ENCODE measurements around the gene H2BK1.

H2BK1 gene

DNA sequence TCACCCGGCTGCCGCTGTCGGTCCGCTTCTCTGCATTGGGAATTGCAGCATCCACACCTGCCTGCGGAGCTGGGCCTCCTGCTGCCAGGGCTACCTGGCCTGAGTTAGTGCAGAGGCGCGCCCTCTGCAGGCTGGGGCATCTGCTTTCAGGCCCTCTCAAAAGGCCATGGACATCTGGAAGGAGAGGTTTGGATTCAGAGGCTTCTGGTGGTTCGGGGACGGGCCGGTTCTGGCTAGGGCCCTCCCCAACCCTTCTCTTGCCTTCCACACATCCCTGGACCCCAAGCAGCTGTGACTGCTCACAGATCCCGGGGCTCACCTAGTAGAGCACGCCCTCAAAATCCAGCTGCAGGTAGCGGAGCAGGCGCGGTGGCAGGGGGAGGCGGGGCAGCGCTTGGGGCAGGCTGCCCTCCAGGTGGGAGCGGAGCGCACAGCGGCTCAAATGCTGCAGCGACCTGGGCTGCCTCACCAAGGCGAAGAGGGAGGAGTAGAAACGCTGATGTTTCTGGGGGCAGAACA lies 34.4 kb downstream of the H2BK1 start:
- no peak for TF ChIP-seq TAF1 (IDR thresholded peaks at IDR 0.05; ENCODE audit: low read depth, low read length)
- no peak for TF ChIP-seq POU2F2 (IDR thresholded peaks at IDR 0.05; ENCODE audit: low read depth, low read length)
- FAIRE-seq: no peak
- DNase-seq (ENCODE audit: insufficient read length, low spot score): no peak

DNA sequence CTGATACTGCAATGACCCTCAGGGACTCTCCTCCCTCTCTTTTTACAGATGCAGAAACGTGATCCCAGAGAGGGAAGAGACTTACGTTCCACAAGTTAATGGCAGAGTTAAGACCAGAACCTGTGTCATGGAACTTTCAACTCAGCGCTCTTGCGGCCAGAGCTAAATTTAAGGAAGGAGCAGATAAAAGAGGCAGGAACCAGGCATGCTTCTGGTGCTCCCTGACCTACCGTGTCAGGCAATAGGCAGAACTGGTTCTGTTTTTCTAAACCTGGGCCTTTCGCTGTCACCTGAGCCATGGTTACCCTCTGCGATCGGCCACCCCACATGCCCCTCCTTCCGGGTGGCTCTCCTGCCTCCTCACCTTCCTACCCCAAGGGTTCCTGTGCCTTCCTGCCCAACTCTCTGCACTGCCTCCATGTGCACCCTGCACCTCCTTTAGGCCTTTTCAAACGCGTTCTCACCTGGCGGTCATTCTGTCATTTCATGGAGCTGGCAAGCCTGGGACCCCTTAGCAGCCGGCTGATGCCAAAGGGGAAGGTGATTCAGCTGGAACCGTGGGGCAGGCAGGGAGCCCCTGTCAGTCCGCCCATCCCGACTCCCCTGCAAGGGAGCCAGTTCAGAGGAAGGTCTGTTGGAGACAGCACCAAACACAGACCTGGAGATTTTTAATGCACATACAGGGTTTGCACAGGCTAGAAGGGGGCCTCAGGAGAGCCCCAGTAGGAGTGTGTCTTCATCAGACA lies 35.1 kb downstream of the H2BK1 start:
- TF ChIP-seq SPI1 (IDR thresholded peaks at IDR 0.05; ENCODE audit: low read depth, low read length): no peak
- no peak for TF ChIP-seq POLR2AphosphoS5 (IDR thresholded peaks at IDR 0.05; ENCODE audit: low read depth, low read length)
- TF ChIP-seq POLR2A (IDR thresholded peaks at IDR 0.05; ENCODE audit: low read depth, low read length): no peak
- FAIRE-seq (no peak), DNase-seq (ENCODE audit: insufficient read length, low spot score) (no peak)

DNA sequence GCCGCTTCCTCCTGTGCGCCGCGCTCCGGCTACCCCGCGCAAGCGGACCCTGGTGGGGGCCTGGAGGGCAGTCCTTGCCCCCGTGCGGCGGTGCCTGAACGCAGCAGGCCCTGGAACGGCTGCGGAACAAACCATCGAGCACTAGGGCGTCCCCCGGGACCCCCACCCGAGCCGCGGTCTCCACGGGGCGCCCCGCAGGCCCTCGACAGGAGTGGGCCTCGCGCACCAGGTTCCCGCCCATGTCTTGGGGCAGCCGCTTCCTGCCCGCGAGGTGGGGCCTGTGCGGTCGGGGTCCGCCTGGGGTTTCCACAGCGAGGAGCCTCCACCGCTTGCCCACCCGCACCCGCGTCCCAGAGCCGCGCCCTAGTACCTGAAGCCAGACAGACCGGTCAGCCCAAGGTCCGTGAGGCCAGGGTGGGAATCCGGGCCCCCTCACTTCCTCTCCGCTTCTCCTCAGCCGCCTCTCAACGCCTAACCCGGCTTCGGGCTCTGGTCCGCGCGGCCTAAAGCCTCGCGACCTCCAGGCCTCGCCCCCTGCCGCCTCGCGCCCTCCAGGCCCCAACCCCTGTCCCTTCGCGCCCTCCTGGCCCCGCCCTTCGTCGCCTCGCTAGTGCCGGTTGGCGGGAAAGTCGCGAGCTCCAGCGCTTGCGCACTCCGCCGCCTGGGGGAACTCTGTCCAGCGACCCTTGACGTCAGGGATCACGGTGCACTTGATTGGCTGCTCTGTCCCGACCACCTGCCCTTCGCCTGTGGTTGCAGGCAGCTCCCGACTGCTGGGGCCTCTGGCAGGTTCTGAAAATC lies 35.8 kb downstream of the H2BK1 start:
- TF ChIP-seq SPI1 (IDR thresholded peaks at IDR 0.05; ENCODE audit: low read depth, low read length) (no peak), TAF1 (IDR thresholded peaks at IDR 0.05; ENCODE audit: low read depth, low read length) (no peak), POLR2AphosphoS5 (IDR thresholded peaks at IDR 0.05; ENCODE audit: low read depth, low read length) (no peak), PAX5 (IDR thresholded peaks at IDR 0.05; ENCODE audit: insufficient read depth, low read length, severe bottlenecking) (no peak), POLR2A (IDR thresholded peaks at IDR 0.05; ENCODE audit: low read depth, low read length) (no peak), POU2F2 (IDR thresholded peaks at IDR 0.05; ENCODE audit: low read depth, low read length) (no peak)
- no peak for DNase-seq (ENCODE audit: insufficient read length, low spot score)
- no peak for FAIRE-seq

DNA sequence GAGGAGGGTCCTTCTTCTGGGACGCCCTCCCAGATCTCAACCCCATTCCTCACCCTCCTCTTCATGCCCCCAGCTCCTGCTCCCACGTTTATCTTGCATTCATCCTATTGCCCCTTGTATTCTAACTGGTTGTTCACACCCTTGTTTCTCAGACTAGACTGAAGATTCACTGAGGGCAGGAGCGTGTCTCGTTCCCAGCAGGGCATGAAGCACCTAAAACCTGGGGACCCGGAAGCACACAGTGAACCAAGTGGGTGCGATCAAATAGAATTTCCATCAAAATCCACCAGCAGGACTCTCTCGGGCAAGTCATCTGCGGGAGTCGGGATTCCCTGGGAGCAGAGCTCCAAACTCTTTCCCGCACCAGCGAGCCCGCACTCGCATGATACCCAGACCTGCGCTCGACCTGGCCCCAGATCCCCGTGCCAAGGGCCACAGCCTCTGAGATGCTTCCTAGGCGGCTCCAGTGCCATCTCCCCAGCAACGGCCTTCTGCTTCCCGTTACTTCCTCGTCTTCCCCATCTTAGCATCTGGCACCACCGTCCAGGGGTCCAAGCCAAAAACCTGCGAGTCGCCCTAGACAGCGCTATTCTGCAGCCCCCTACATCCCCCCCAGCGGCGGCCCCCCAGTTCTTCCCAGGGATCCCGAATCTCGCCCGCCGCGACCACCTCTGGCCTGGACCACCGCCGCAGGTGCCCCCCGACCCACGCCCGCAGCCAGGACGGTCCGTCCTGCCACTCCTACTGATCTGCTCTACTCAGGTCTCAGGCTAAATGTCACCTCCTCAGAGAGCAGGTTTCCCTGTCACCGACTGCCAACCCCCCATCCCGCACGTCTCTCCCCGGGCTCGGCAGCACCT lies 36.7 kb downstream of the H2BK1 start:
- FAIRE-seq: no peak
- TF ChIP-seq TAF1 (IDR thresholded peaks at IDR 0.05; ENCODE audit: low read depth, low read length): no peak
- TF ChIP-seq POLR2AphosphoS5 (IDR thresholded peaks at IDR 0.05; ENCODE audit: low read depth, low read length): no peak
- no peak for TF ChIP-seq SPI1 (IDR thresholded peaks at IDR 0.05; ENCODE audit: low read depth, low read length)
- no peak for TF ChIP-seq POLR2A (IDR thresholded peaks at IDR 0.05; ENCODE audit: low read depth, low read length)
- no peak for TF ChIP-seq PAX5 (IDR thresholded peaks at IDR 0.05; ENCODE audit: insufficient read depth, low read length, severe bottlenecking)
- no peak for DNase-seq (ENCODE audit: insufficient read length, low spot score)

DNA sequence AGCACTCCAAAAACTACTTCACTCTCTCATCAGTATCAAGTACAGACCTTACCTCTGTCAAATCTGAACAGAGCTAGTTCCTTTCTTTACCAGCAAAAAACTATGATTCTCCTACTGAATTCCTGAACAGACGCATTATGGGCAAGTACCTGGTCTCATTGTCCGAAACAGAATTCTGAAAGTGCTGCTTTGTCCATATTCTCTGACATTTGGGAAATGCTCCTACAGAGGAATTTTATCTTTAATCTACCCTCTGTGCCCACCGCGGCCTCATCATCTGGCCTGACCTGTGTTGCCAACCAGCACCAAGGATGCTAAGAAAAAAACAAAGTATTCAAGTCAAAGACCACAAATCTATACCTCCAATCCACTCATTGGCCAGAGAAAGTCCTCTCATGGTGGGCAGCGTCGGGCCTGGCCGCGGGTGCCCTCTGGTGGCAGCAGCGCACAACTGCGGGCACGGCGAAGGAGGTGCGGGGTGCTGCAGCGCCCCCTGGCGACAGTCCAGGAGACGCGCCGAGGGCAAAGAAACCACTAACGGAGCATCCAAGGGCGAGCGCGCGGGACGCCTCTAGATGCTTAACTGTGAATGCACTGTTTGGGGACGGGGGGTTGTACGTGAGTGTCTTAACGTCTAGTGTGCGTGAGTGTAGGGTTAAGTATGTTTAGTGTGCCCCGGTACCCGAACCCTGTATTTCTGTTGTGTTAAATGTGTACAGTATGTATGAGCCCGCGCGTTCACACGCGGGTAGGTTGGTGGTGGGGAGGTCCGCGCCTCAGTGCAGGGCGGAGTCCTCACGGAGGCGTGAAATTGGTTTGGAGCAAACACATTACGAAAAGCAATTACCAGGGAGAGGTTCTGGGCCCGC lies 37.8 kb downstream of the H2BK1 start:
- DNase-seq (ENCODE audit: insufficient read length, low spot score): peak; percentile 85
- no peak for TF ChIP-seq TAF1 (IDR thresholded peaks at IDR 0.05; ENCODE audit: low read depth, low read length)
- TF ChIP-seq POLR2AphosphoS5 (IDR thresholded peaks at IDR 0.05; ENCODE audit: low read depth, low read length): no peak
- no peak; the same call in 1 of the 2 replicates for TF ChIP-seq POU2F2 (IDR thresholded peaks at IDR 0.05; ENCODE audit: low read depth, low read length)
- TF ChIP-seq POLR2A (IDR thresholded peaks at IDR 0.05; ENCODE audit: low read depth, low read length): no peak
- TF ChIP-seq SPI1 (IDR thresholded peaks at IDR 0.05; ENCODE audit: low read depth, low read length): no peak
- FAIRE-seq: peak; percentile 96

- TF ChIP-seq SPI1 (IDR thresholded peaks at IDR 0.05; ENCODE audit: low read depth, low read length): no peak
- TF ChIP-seq POLR2AphosphoS5 (IDR thresholded peaks at IDR 0.05; ENCODE audit: low read depth, low read length): no peak
- TF ChIP-seq POU2F2 (IDR thresholded peaks at IDR 0.05; ENCODE audit: low read depth, low read length): no peak
- TF ChIP-seq POLR2A (IDR thresholded peaks at IDR 0.05; ENCODE audit: low read depth, low read length): no peak
- no peak for TF ChIP-seq TAF1 (IDR thresholded peaks at IDR 0.05; ENCODE audit: low read depth, low read length)
- FAIRE-seq (no peak), DNase-seq (ENCODE audit: insufficient read length, low spot score) (no peak)
Measured at GRCh38 chr7:151168787-151169162, 41.5 kb downstream of the H2BK1 start.

DNA sequence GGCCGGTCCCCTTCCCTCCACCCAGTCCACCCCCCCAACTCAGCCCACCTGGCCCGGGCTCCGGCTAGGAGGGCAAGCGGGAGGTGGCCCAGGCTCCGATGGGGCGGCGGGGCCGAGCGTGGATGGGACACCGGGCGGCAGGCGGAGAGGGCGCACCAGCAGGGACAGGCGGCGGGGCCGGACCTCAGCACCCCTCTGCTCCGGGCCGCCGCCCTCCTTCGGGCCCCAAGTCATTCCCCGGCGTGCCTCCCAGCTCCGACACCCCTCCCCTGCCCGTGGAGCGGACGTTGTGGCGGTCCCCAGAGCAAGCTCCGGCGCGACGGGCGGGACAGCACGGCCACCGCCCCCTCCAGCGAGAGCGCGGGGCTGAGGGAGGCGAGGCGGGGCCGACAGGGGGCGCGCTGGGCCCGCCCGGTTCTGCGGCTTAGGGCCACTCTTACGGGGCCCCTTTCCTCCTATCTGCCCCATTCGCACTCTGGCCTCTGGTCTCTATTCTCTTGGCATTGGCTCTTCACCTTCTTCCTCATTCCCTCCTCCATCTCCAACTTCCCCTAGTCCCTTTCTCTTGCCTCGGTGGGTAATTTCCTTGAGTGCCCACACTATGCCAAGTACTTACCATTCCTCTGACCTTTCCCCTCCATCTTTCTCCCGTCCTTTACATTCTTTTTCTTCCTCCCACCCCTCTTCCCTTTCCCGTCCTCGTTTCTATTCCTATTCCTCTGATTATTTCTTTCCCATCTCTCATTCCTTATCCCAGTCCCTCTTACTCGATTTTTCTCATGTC lies 42.1 kb downstream of the H2BK1 start:
- DNase-seq (ENCODE audit: insufficient read length, low spot score) (peak; percentile 73), FAIRE-seq (peak; percentile 16)
- no peak for TF ChIP-seq SPI1 (IDR thresholded peaks at IDR 0.05; ENCODE audit: low read depth, low read length)
- no peak for TF ChIP-seq PAX5 (IDR thresholded peaks at IDR 0.05; ENCODE audit: insufficient read depth, low read length, severe bottlenecking)
- TF ChIP-seq POLR2A (IDR thresholded peaks at IDR 0.05; ENCODE audit: low read depth, low read length): no peak
- TF ChIP-seq TAF1 (IDR thresholded peaks at IDR 0.05; ENCODE audit: low read depth, low read length): no peak
- TF ChIP-seq POU2F2 (IDR thresholded peaks at IDR 0.05; ENCODE audit: low read depth, low read length): no peak
- no peak for TF ChIP-seq POLR2AphosphoS5 (IDR thresholded peaks at IDR 0.05; ENCODE audit: low read depth, low read length)
